ENCODE data around the gene BICD1. TPM values are rescaled to one million over a fixed set of nuclear protein-coding genes. Genes with fewer than 3 reads are reported as not detected.

Gene BICD1
- polyA plus RNA-seq, 1 experiment, result 7.9 TPM

DNA sequence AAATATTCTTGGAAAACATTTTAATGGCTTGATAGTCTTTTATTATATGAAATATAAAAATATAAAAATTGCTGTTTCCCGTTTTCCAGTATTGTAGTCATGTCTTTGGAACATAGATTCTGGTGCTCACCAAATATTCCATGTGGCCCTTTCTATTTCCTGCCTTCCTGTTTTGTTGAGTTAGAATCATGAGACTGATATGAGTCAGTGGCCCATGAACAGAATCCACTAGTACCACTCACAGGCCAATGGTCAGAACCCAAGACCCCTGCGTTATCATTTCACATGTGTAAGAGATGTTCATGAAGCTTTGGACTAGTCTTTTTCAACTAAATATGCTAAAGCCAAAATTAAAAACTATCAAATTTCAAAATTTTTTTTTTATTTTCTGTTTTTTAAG lies 56.9 kb downstream of the BICD1 start:
- H3K27me3 ChIP-seq (ENCODE audit: control insufficient read depth, insufficient read depth, low read length), result no peaks in the 10 kb centered on the region
- ChIA-PET CTCF (interaction anchor here (0.6 kb wide), 1 partner anchor 29 kb away, joined by 4 read pairs; no protein-coding TSS in a partner anchor), POLR2A (no interaction called here)
- no peak for DNase-seq (ENCODE audit: low read depth)
- TF ChIP-seq, protein P1, sequence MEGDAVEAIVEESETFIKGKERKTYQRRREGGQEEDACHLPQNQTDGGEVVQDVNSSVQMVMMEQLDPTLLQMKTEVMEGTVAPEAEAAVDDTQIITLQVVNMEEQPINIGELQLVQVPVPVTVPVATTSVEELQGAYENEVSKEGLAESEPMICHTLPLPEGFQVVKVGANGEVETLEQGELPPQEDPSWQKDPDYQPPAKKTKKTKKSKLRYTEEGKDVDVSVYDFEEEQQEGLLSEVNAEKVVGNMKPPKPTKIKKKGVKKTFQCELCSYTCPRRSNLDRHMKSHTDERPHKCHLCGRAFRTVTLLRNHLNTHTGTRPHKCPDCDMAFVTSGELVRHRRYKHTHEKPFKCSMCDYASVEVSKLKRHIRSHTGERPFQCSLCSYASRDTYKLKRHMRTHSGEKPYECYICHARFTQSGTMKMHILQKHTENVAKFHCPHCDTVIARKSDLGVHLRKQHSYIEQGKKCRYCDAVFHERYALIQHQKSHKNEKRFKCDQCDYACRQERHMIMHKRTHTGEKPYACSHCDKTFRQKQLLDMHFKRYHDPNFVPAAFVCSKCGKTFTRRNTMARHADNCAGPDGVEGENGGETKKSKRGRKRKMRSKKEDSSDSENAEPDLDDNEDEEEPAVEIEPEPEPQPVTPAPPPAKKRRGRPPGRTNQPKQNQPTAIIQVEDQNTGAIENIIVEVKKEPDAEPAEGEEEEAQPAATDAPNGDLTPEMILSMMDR (IDR thresholded peaks at IDR 0.05; ENCODE audit: insufficient read depth, low read depth, low read length), result no peak
- H3K4me3 ChIP-seq (ENCODE audit: low read depth, low read length), result no peak overlapping the region
- H3K36me3 ChIP-seq (ENCODE audit: control insufficient read depth, insufficient read depth, low read length), result 0 out of 2 replicates have a peak, but pooled peaks cover 1% of the 10 kb centered on the region

DNA sequence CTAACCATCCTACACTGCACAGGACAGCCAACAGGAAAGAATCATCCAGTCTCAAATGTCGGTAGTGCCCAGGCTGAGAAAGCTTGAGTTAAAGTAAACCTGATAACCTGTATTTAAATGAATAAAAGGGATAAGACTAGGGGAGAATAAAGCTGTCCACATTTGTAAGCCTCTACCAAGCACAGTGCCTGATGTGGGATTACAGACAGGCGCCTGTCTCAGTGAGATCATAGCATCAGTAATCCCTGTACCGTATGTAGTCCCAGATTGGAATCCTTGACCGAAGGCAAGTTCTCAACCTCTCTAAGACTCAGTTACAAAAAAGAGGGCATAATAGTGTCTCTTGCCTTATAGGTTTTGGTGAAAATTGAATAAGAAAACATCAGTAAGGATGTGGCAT lies 59.9 kb downstream of the BICD1 start:
- Histone ChIP-seq H3K27me3 (ENCODE audit: control insufficient read depth, insufficient read depth, low read length) (no peaks in the 10 kb centered on the region), H3K4me3 (ENCODE audit: low read depth, low read length) (no peak overlapping the region), H3K36me3 (ENCODE audit: control insufficient read depth, insufficient read depth, low read length) (0 out of 2 replicates have a peak, but pooled peaks cover 1% of the 10 kb centered on the region)
- DNase-seq (ENCODE audit: low read depth), result no peak
- TF ChIP-seq, protein P1 (IDR thresholded peaks at IDR 0.05; ENCODE audit: insufficient read depth, low read depth, low read length), result no peak
- CTCF ChIA-PET, result interaction anchor here (0.7 kb wide), 1 partner anchor 90 kb away, joined by 3 read pairs; no protein-coding TSS in a partner anchor
- POLR2A ChIA-PET, result no interaction called here

DNA sequence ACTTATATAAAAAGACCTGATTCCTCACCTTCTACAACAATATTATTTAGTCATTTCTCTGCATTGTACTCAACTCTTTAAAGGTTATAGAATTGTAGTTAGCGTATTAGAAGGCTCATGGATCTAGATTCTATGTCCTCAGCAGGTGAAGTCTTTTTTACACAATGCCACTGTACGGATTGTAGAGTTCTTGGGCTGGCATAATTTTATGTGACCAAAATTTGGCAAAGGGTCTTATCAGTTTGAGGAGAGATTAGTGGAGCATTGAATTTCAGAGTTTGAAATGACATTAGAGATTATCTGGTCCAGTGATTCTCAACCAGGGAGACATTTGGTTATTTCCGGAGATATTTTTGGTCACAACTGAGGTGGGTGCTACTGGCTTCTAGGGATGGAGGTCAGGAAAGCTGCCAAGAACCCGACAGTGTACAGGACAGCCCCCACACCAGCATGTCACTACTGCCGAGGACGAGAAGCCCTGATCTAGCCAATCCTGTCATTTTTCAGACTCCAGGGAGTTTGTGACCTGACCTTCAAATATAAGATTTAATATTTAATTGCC lies 63.9 kb downstream of the BICD1 start:
- CTCF ChIA-PET, result no interaction called here
- POLR2A ChIA-PET, result no interaction called here

DNA sequence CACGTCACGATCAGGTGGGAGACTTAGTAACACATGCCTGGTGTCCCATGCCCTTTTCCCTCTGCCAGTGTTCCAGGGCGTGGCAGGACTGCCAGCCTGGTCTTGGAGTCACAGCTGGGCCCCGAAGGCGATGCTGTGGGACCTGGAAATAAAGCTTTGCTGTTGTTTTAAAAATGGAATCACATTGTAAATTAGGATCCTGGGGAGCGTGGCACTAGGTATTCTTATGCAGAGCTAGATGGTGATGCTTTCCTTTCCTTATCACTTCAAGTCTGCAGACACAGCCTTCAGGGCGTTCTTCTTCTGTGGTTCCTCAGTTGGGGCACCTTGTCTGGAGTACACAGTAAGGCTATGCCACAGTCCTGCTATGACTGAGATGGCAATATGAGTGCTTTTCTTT lies 64.6 kb downstream of the BICD1 start:
- no peak for DNase-seq (ENCODE audit: low read depth)
- Histone ChIP-seq H3K27me3 (ENCODE audit: control insufficient read depth, insufficient read depth, low read length) (no peaks in the 10 kb centered on the region), H3K4me3 (ENCODE audit: low read depth, low read length) (no peak overlapping the region), H3K36me3 (ENCODE audit: control insufficient read depth, insufficient read depth, low read length) (no peaks in the 10 kb centered on the region)
- TF ChIP-seq, protein P1 (IDR thresholded peaks at IDR 0.05; ENCODE audit: insufficient read depth, low read depth, low read length), result no peak
- ChIA-PET CTCF (no interaction called here), POLR2A (no interaction called here)

More for the DNA sequence above, 63.9 kb downstream of the BICD1 start:
- DNase-seq (ENCODE audit: low read depth), result no peak
- no peaks in the 10 kb centered on the region for H3K36me3 ChIP-seq (ENCODE audit: control insufficient read depth, insufficient read depth, low read length)
- H3K4me3 ChIP-seq (ENCODE audit: low read depth, low read length), result no peak overlapping the region
- TF ChIP-seq, protein P1 (IDR thresholded peaks at IDR 0.05; ENCODE audit: insufficient read depth, low read depth, low read length), result no peak
- no peaks in the 10 kb centered on the region for H3K27me3 ChIP-seq (ENCODE audit: control insufficient read depth, insufficient read depth, low read length)

DNA sequence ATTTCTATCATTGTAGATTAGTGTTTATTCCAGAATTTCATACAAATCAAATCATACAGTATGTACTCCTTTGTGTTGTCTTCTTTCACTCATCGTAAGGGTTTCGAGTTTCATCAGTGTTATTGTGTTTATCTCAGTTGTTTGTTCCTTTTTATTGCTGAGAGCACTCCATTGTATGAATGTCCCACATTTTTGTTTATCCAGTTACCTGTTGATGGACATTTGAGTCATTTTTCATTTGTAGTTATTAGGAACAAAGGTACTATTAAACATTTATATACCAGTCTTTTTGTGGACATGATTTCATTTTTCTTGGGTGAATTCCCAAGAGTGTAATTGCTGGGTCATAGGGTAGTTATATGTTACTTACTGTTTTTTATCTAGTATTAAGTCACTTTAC lies 70.0 kb downstream of the BICD1 start:
- POLR2A ChIA-PET, result no interaction called here
- TF ChIP-seq, protein P1 (IDR thresholded peaks at IDR 0.05; ENCODE audit: insufficient read depth, low read depth, low read length), result no peak
- H3K36me3 ChIP-seq (ENCODE audit: control insufficient read depth, insufficient read depth, low read length), result no peaks in the 10 kb centered on the region
- DNase-seq (ENCODE audit: low read depth), result no peak
- no peak overlapping the region for H3K4me3 ChIP-seq (ENCODE audit: low read depth, low read length)
- CTCF ChIA-PET, result no interaction called here
- no peaks in the 10 kb centered on the region for H3K27me3 ChIP-seq (ENCODE audit: control insufficient read depth, insufficient read depth, low read length)
